HK-2 (cell line): ENCODE results near the gene CYP46A1.
"Not testable (repeated sequence)": the region's sequence is repeated elsewhere in the genome, so short reads cannot be mapped to it uniquely, and the experiment has no call there.

Experiments
- DNase-seq: peaks from one replicate; pipeline ENCODE4 v3.0.0-alpha.2; 2018; ENCODE audit not compliant: unreplicated experiment

CYP46A1 gene

GRCh38 chr14:99657645-99658155, 26.4 kb upstream of the CYP46A1 start:
- DNase-seq: no peak

GRCh38 chr14:99658218-99658845, 25.8 kb upstream of the CYP46A1 start:
- no peak for DNase-seq

GRCh38 chr14:99659333-99659741, 24.8 kb upstream of the CYP46A1 start:
- DNase-seq: no peak

- no peak for DNase-seq
Observed at GRCh38 chr14:99660006-99660566, 24.0 kb upstream of the CYP46A1 start.

- no peak for DNase-seq
Observed at GRCh38 chr14:99660794-99661193, 23.3 kb upstream of the CYP46A1 start.

GRCh38 chr14:99661206-99661605, 22.9 kb upstream of the CYP46A1 start:
- not testable (repeated sequence) for DNase-seq

GRCh38 chr14:99662846-99663245, 21.3 kb upstream of the CYP46A1 start:
- no peak for DNase-seq

- DNase-seq: no peak
Observed at GRCh38 chr14:99663386-99664057, 20.6 kb upstream of the CYP46A1 start.

GRCh38 chr14:99664058-99664936, 19.8 kb upstream of the CYP46A1 start:
- DNase-seq: no peak

- DNase-seq: no peak
Observed at GRCh38 chr14:99664937-99665273, 19.2 kb upstream of the CYP46A1 start.

GRCh38 chr14:99666533-99666932, 17.6 kb upstream of the CYP46A1 start:
- DNase-seq: no peak

- DNase-seq: no peak
Observed at GRCh38 chr14:99667045-99667444, 17.1 kb upstream of the CYP46A1 start.

- no peak for DNase-seq
Observed at GRCh38 chr14:99667821-99668220, 16.3 kb upstream of the CYP46A1 start.

GRCh38 chr14:99668307-99669295, 15.5 kb upstream of the CYP46A1 start:
- no peak for DNase-seq

GRCh38 chr14:99670361-99671234, 13.5 kb upstream of the CYP46A1 start:
- DNase-seq: no peak

- DNase-seq: no peak
Observed at GRCh38 chr14:99671235-99672224, 12.6 kb upstream of the CYP46A1 start.

GRCh38 chr14:99672506-99673304, 11.4 kb upstream of the CYP46A1 start:
- no peak for DNase-seq
